Measurements from ENCODE around the gene EDRF1. TPM values are rescaled to one million over a fixed set of nuclear protein-coding genes. Genes with fewer than 3 reads are reported as not detected.
"Not testable (repeated sequence)": the region's sequence is repeated elsewhere in the genome, so short reads cannot be mapped to it uniquely, and the experiment has no call there.

Gene EDRF1
- total RNA-seq, 1 donor from 2014 or later: 44.0 TPM

DNA sequence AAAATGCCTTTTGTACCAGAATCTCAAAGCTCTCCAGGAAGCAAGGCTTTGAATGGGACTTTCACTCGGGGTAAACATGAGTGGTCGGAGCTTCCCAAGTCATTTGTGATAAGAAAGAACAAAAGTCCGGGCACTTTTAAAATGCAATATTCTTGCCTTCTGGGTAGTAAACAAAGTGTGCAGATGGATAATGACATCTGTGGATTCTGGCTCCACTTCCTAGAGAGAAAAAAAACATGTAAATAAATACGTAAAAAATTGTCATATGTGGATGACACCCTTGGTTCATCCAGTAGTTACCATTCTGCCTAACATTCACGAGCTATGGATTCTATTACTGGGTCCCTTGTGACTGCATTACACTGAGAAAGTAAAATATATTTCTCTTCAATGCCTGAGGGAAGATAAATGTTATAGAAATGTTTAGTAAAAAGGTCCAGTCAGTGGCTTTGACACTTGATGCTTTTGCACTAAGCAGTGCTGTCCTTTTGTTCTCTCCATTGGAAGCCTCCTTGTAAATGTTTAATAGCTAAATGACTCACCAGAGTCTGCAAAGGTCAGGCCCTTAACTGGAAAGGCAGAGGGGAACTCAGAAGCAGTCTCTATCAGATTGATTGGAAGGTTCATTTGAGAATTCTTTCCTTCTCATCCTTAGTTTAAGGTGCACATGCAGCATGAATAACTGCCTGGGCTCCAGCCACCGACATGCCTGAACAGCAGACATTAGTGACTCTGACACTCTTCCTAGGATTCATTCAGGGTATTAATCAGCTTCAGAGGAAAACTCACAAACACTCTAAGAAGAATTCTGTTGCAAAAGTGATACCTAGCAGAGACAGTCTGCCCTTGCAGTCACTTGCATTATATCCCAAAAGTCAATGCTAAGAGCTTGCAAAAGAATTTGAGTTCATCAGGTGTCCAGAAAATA, 11.7 kb upstream of the EDRF1 start:
- intact Hi-C loops (cut with micrococcal nuclease): no loop called here

DNA sequence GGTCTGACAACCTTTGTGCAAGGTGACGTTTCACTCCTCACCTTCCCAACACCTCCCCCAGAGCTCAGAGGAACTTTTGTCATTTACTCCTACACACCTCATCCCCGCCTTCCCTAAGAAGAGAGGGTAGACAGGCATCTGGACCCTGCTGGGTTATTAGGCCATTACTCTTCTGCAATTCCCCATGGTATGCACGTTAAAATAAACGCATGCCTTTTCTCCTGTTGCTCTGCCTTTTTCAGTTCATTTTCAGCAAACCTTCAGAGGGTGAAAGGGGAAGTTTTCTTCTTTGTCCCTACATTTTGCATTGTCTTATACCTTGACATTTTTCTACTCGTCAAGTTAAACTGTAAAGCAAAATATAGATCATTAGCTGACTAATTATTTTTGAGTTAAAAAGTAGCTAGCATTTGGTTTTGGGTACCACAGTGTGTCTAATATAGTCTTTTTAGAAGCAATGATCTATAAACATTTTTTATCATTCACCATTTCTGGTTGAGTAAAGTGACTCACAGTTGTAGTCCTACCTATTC, 10.5 kb upstream of the EDRF1 start:
- intact Hi-C loops (cut with micrococcal nuclease): no loop called here

DNA sequence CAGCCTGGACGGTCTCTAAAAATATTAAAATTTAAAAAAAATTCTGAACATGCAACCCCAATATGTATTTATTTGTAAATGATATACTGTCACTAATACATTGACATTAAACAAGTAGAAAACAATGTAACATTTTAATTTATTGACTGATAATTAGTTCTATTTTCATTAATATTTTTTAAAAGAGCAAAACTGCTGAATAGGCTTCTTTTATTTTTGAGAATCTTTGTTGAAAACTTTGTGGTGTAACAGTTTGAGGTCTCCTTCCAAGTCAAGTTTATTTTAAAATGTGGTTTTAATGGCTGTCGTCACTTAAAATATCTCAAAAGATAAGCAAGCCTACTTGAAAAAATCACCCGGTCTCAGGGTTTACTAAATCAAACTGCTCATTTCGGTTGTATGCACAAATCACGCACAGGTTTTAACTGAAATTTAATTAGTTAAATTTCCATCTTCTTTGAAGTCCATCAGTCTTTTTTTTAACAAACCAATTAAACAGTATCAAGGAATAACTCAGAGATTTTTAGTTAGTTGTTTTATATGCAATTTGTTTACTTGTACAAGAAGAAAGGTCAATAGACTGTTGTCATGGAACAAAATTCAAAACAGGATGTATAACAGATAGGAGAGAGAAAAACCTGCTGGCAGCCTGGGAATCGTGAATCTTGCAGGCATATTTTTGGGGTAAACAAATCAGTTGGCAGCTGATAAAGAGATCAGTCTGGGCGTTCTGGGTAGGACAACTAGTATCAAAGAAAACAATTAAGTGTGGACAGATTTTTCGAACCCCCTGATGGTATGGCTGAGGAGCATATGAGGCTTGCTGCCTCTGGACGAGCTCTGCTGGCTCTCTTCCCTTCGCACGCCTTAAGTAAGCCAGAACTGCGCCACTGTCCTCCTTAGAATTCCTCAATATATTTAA, 9.7 kb upstream of the EDRF1 start:
- intact Hi-C loops (cut with micrococcal nuclease): no loop called here

DNA sequence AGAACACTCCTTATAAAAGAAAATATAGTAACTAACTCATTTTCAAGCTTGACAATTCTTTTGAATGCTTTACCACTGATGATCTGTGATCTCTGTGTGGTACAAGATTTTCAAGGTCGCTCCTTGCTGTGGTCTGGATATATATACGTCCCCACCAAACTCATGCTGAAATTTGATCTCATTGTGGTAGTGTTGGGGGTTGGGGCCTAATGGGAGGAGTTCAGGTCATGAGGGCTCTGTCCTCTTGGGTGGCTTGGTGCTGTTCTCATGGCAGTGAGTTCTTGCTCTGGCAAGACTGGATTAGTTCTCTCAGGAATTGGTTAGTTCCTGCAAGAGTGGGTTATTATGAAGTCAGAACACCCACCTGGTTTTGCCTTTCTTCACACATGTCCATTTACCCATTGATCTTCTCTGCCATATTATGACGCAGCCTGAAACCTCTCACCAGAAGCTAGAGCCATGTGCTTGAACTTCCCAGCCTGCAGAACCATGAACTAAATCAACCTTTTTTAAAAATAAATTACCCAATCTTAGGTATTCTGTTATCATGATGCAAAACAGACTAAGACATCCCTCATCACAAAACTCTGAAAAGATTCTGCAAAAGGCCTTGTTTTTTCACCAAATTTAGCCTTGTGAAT, 8.3 kb upstream of the EDRF1 start:
- intact Hi-C loops (cut with micrococcal nuclease): no loop called here

DNA sequence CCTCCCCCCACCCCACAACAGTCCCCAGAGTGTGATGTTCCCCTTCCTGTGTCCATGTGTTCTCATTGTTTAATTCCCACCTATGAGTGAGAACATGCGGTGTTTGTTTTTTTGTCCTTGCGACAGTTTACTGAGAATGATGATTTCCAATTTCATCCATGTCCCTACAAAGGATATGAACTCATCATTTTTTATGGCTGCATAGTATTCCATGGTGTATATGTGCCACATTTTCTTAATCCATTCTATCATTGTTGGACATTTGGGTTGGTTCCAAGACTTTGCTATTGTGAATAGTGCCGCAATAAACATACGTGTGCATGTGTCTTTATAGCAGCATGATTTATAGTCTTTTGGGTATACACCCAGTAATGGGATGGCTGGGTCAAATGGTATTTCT, 4.8 kb upstream of the EDRF1 start:
- intact Hi-C loops (cut with micrococcal nuclease): not testable (repeated sequence)

DNA sequence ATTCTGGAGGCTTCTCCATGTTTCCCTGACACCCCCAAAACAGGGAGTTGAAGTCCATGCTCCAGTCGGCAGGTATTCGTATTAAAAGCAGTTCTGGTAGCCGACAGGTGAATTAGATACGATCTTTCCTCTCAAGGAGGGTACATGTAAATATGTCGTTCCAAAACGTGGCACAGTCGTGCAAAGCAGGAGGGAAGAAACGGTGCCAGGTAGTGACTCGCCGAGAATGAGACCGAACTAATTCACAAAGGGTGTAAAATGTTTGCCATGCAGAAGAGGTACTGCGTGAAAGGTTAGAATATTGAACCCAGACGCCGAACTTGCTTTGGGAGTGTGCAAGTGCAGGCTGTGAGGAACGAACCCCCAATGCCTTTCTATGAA, 483 bp downstream of the EDRF1 start:
- intact Hi-C loops (cut with micrococcal nuclease): no loop called here

DNA sequence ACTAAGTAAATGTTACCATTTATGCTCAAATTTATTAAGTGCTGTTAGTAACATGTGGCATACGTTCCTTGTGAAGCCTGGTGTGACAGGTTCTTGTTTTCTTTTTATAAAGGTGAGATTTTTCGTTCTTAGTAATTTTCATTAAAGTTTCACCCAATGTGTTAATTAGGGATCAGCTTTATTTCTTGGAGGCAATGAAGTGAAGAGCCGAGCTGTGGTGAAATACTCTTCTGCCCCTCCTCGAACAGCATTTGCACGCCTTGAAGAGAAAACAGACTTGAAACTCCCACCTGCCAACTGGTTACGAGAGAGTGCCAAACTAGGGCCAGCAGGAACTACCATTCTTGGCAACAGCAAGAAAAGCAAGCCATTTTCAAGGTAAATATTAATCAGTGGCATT, 1.5 kb downstream of the EDRF1 start:
- intact Hi-C loops (cut with micrococcal nuclease): no loop called here

DNA sequence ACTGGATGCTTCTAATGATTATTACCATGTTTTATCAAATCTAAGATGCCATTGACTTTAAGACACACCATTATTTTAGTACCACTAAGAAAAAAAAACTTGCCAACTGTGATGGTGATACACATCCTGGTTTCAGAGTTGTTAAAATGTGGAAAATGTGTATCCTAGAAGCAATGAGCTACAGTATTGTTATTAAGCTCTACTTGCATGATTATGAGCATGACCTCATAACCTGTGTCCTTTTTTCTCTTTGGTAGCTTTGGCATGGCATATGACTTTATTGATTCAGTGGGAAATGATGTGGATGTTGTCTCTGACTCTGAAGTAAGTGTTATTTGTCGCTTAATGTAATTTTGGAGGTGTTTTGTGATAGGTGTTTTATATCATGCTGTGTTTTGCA, 3.3 kb downstream of the EDRF1 start:
- intact Hi-C loops (cut with micrococcal nuclease): no loop called here

DNA sequence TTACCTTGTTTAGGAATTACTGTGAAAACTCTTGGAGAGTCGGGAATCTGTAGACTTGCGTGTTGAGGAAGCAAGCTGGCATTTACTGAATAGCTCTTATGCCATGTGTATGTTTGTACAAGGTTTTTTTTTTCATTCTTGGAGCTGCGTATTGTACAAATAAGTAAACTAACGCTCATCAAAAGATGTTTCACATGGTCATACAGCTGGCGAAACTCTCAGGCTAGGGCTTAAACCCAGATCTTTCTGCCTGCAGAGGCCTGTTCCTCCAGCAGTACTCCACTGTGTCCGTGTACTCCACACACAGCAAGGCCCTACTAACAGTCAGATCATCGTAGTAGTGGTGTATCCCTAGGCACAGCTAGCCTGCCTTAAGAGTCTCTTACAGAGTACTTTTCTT, 7.4 kb downstream of the EDRF1 start:
- intact Hi-C loops (cut with micrococcal nuclease): no loop called here

DNA sequence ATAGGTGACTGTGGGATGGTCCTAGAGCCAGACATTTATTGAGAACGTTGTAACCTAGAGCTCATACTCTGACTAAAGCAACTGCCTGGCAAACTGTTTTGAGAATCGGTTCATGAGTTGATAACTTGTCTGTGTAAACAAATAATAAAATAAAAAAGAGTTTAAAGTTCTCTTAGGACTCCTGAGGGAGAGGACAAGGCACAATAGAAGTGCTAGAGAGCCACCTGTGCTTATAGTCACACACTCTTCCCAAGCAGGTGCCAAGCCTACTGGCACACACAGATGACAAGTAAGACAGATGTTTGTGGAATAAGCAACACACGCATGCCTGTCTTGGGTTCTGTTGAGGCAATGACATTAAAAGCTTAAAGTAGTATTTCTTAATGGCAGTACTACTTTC, 7.9 kb downstream of the EDRF1 start:
- intact Hi-C loops (cut with micrococcal nuclease): no loop called here

DNA sequence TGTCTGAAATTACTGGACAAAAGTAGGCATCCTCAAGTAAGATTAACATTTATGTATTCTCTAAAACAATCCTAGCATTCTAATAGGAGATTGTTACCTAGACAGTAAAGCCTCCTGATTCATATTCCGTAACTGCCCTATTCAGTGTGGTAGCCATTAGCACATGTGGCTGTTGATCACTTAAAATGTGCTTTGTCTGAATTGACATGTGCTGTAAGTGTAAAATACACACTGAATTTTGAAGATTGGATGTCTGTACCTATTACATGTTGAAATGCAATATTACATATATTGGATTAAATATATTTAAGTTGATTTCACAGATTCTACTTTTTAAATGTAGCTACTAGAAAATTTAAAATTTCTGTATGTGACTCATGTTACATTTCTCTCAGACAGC, 14.6 kb downstream of the EDRF1 start:
- intact Hi-C loops (cut with micrococcal nuclease): no loop called here

DNA sequence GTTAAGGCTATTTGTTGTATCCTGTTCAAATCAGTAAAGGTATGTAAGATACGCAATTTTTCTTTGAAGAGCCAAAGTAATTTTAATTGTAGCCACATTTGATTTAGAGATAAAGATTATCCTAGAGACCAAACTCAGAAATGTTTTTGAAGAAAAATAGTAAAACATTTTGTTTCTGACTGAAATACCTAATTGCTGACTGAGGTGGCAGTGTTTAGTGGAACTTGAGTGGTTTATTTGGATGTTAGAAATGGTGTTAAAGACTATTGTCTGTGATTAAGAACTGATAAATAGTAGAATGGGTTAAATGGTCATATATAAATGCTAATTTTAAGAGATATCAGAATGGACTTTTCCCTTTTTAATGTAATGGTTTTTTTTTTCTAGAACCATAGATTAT, 15.3 kb downstream of the EDRF1 start:
- intact Hi-C loops (cut with micrococcal nuclease): no loop called here

DNA sequence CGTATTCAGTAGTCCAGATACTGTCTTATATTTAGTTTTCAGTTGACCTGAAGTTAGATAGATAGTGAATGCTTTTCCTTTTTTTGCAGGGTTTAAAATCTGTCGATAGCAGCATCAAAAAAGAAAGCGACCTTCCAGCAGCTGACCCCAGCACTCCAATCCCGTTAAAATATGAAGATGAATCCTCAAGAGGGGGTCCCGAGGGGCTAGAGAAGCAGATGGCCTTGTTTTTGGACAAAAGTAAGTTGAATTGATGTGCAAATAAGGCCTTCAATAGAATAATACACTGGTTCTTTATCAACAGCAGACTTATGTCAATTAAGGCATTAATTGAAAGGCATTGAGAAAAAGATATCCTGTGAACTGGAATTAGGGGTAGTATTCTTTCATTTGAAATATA, 18.7 kb downstream of the EDRF1 start:
- intact Hi-C loops (cut with micrococcal nuclease): no loop called here

DNA sequence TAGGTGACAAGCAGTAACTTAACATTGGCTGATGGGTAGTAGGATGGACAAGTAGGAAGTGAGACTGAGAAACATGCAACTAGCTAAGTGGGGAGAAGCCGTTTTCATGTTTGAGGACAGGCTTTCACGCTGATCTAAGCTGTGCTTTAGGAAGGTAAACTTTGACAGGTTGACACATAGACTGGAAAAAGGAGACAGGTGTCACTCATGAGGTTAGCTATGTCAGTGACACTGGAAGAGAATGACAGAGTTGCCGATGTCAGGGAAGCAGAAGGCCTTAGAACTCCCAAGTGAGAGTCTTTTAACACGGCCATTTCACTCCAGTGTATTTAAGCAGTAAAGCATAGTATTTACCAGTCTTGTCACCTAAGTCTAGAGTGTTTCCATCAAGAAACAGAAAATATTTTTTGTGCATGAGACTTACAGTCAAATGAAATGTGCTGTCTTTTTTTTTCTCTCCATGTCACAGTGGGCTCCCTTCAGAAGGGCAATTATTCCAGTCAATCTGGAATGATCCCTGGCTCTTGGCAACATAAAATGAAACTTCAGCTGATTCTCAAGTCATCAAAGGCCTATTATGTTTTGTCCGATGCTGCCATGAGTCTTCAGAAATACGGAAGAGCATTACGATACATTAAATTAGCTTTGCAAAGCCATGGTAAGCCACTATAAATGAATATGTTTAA, 20.6 kb downstream of the EDRF1 start:
- intact Hi-C loops (cut with micrococcal nuclease): no loop called here

DNA sequence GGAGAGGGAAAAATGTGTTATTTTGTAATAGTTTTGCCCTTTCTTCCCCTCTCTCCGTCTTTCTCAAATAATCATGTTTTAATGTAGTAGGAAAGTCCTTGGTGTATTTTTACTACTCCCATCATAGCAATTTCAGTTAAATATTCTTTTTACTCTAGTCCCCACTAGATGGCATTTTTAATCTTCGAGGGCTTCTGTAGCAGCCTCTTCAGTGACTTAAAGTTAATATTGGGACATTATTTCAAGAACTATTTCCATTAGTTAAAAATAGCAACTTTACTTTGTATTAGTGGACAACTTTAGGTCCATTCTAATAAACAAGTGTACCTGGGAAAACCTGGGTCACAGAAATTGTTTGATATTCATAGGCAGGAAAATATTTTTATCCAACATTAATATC, 23.0 kb downstream of the EDRF1 start:
- intact Hi-C loops (cut with micrococcal nuclease): no loop called here

DNA sequence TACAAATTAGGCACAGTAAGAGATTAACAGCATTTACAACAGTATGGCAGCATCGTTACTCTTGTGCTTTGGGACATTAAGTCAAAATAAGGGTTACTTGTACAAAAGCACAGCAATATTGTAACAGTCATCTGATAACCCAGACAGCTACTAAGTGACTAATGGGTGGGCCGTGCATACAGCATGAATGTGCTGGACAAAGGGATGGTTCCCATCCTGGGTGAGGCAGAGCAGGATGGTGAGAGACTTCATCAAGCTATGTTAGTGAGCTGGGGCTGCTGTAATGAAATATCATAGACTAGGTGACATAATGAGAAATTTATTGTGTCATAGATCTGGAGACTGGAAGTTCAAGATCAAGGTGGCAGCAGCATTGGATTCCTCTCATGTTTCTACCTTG, 25.4 kb downstream of the EDRF1 start:
- intact Hi-C loops (cut with micrococcal nuclease): no loop called here

DNA sequence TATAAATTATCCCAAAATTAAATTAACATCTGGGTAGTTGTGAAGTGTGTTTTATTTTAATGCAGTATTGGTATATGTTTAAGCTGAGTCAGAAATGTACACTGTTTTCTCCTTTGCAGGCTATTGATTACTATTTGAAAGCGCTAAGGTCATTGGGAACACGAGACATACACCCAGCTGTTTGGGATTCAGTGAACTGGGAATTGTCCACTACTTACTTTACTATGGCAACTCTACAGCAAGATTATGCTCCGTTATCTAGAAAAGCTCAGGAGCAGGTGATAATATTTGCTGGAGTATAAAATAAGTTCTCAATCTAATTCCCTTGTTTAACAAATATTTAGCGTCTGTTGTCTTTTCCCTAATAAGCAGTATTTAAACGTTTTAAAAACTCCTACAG, 27.9 kb downstream of the EDRF1 start:
- intact Hi-C loops (cut with micrococcal nuclease): no loop called here

DNA sequence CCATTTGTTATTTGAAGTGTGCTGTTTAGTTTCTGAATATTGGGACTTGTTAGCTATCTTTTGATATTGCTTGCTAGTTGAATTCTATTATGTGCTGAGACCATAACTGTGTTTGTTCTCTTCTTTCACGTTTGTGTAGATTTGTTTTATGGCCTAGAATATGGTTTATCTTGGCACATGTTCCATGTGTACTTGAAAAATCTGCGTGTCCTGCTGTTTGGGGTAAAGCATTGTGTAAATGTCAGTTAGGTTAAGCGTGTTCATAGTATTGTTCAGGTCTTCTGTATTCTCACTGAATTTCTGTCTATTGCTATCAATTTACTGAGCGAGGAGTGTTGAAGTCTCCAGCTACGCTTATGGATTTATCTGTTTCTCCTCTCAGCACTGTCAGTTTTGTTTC, 36.7 kb downstream of the EDRF1 start:
- intact Hi-C loops (cut with micrococcal nuclease): no loop called here

DNA sequence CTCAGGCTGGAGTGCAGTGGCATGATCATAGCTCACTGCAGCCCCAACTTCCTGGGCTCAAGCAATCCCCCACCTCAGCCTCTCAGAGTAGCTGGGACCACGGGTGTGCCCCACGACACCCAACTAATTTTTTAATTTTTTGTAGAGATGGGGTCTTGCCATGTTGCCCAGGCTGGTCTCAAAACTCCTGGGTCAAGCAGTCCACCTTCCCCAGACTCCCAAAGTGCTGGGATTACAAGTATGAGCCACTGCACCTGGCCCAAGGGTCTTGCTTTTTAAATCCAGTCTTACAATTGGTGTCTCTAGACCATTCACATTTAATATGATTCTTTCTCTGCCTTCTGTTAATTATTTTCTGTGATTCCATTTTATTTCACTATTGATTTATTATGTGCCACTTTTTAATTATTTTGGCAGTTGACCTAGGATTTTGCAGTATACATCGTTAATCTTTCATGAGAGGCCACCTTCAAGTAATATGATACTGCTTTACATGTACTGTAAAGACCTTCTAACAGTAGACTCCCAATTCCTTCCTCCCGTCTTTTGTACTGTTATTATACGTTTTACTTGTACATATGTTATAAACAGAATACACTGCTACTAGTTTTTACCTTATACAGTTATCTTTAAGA, 37.5 kb downstream of the EDRF1 start:
- intact Hi-C loops (cut with micrococcal nuclease): no loop called here

DNA sequence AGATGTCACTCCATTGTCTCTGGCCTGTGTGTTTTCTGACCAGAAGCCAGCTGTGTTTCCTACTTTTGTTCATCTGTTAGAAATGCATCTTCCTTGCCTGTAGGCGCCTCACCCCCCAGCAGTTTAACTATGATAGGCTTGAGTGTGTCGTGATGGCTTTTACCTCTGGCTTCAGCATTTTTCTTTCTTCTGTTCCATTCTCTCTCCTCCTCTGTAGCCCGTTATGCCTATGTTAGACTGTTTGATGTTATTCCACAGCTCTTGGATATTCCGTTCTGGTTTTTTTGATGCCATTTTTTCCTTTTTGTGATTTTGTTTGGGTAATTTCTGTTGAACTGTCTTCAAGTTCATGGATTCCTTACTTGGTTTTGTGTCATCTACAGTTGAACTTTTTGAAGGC, 38.2 kb downstream of the EDRF1 start:
- intact Hi-C loops (cut with micrococcal nuclease): no loop called here

DNA sequence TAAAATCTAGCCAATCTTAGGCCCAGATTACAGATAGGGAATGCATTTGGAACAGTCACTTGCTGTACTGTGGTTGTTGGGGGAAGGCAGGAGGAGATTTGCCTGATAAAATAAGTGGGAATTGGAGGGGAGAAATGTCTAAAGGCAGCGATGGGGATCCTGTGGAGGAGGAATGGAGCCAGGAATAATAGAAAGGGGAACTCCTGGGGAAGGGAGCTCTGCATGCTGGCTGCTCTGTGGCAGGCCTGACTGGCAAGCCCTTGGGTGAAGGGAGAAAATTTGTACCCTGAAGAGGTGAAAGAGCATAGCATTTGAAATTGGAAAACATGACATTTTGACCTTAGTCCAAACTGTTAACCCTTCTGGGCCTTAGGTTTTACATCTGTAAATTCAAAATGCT, 42.5 kb downstream of the EDRF1 start:
- intact Hi-C loops (cut with micrococcal nuclease): no loop called here
